ENCODE results near the gene GNPNAT1.

DNA sequence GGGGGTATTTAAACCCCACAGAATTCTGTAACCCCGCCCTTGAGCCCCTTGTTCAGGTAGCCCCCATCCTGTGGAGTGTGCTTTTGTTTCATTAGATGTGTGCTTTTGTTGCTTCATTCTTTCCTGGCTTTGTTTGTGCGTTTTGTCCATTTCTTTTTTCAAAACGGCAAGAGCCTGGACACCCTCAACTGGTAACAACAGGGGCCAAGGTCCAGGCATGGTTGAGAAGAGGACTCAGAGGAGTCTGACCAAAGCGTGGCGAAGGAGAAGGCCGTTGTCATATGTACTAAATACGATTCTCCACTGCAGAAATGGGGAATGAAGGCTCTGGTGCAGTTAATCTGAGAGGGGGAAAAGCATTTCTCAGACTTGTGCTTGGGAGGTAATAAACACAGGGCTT is 46.0 kb upstream of the GNPNAT1 start:
- TF ChIP-seq CTCF (IDR thresholded peaks at IDR 0.05) = no peak
- TF ChIP-seq POLR2A (IDR thresholded peaks at IDR 0.05) = no peak
